Gastrocnemius medialis (tissue), 4 donors: ENCODE data around the gene GSTM2. TPM values are rescaled to one million over a fixed set of nuclear protein-coding genes. Genes with fewer than 3 reads are reported as not detected.
"Not testable (repeated sequence)": the region's sequence is repeated elsewhere in the genome, so short reads cannot be mapped to it uniquely, and the experiment has no call there.

Experiments
- ATAC-seq, 2 donors: fragments of 150-250 bp; one replicate each; pipeline ENCODE4 v1.9.1; 2016
- DNase-seq, 2 donors: peaks; one replicate each; pipeline ENCODE4 v3.0.0-alpha.2; 2019
- H3K27ac ChIP-seq, 4 donors: fragments of 200-600 bp; sonication (generic); 1 replicate in 1 of 4; 2 replicates in 3 of 4; pipeline ENCODE4 v1.5.1; 2016 to 2018; ENCODE audit warnings: mild to moderate bottlenecking in 2 of 4, moderate library complexity in 1 of 4
- H3K27me3 ChIP-seq, 3 donors: fragments of 200-600 bp; sonication (generic) in 2 of 3; 1 replicate in 1 of 3; 2 replicates in 2 of 3; pipeline versions ENCODE4 v1.5.1 to v1.6.0; 2016 to 2019; ENCODE audit warnings: mild to moderate bottlenecking in 1 of 3, moderate library complexity in 1 of 3
- H3K36me3 ChIP-seq, 2 donors: fragments of 200-600 bp; sonication (generic) in 1 of 2; one replicate each; pipeline ENCODE4 v1.5.1; 2017 to 2018
- H3K4me1 ChIP-seq, 2 donors: fragments of 200-600 bp; sonication (generic) in 1 of 2; one replicate each; pipeline ENCODE4 v1.5.1; 2016 to 2017; ENCODE audit warnings: mild to moderate bottlenecking in 2 of 2
- H3K4me3 ChIP-seq, 4 donors: fragments of 200-600 bp; sonication (generic) in 3 of 4; 1 replicate in 1 of 4; 2 replicates in 3 of 4; pipeline ENCODE4 v1.5.1; 2016 to 2019; ENCODE audit warnings: mild to moderate bottlenecking in 2 of 4
- H3K9me3 ChIP-seq, 3 donors: fragments of 200-600 bp; sonication (generic) in 2 of 3; 1 replicate in 1 of 3; 2 replicates in 2 of 3; pipeline ENCODE4 v1.5.1; 2016 to 2019
- CTCF ChIP-seq, 5 experiments: fragments of 450-650 bp in 3 of 5; fragments of 200-600 bp in 2 of 5; sonication (generic) in 2 of 5; IDR thresholded peaks in 4 of 5; conservative IDR thresholded peaks in 1 of 5; 1 replicate in 4 of 5; 2 replicates in 1 of 5; pipeline ENCODE4 v1.5.1; 2016 to 2019; ENCODE audit warnings: antibody characterized with exemption in 5 of 5, mild to moderate bottlenecking in 3 of 5, moderate library complexity in 3 of 5
- POLR2A ChIP-seq, 2 donors: fragments of 450-650 bp; IDR thresholded peaks; one replicate each; pipeline ENCODE4 v1.6.1; 2017; ENCODE audit warnings: antibody characterized with exemption in 2 of 2, mild to moderate bottlenecking in 2 of 2, moderate library complexity in 2 of 2
- in situ Hi-C, 4 donors: fragments of 200-750 bp; cut with MboI; loops; one replicate each; pipeline versions ENCODE4 v1.15.0 to v1.8.0; 2017; ENCODE audit warnings: low sequenced_read_pairs in 4 of 4
- intact Hi-C: fragments of 100-400 bp; cut with DNase I; formaldehyde crosslinking; loops from one replicate; pipeline ENCODE4 v1.15.1; 2023; ENCODE audit warnings: low total_unique reads
- total RNA-seq, 4 donors: library from RNA; depleted of rRNA; stranded (reverse); fragments of >200 nt; gene quantifications; one replicate each; pipeline versions ENCODE4 v1.1.0 to v1.2.3, GENCODE V29; 2016

Gene GSTM2
- total RNA-seq, 4 donors from 2014 or later: 29.2 to 41.4 (median 39.0) TPM

GRCh38 chr1:109668123-109668775 lies 392 bp downstream of the GSTM2 start:
- in situ Hi-C loops (loop anchor here in 1 of 4 donors (10.0 kb wide), 1 partner anchor 317 kb away; the partner anchor contains the start of gene AHCYL1), intact Hi-C loops (no loop called here)
- DNase-seq (peak in 1 of 2 donors; percentile 28), ATAC-seq (peak; percentile 46 to 48)
- Histone ChIP-seq H3K9me3 (no peaks in the 10 kb centered on the region), H3K36me3 (peaks cover 0 to 5% of the 10 kb centered on the region in 2 donors), H3K27ac (peak overlapping the region; percentile 69 to 82 (median 74)), H3K4me1 (peaks cover 6 to 15% of the 10 kb centered on the region in 2 donors), H3K4me3 (peak overlapping the region; percentile 62 to 67 (median 64)), H3K27me3 (no peaks in the 10 kb centered on the region)
- no peak for TF ChIP-seq CTCF (IDR thresholded peaks at IDR 0.05 in 4 of 5, conservative IDR thresholded peaks at IDR 0.05 in 1 of 5)
- TF ChIP-seq POLR2A (IDR thresholded peaks at IDR 0.05): no peak

- no peak for ATAC-seq
- H3K36me3 ChIP-seq: peaks cover 0 to 5% of the 10 kb centered on the region in 2 donors
- H3K9me3 ChIP-seq: no peaks in the 10 kb centered on the region
- H3K4me3 ChIP-seq: no peak overlapping the region
- DNase-seq: no peak
- H3K4me1 ChIP-seq: peaks cover 6 to 7% of the 10 kb centered on the region in 2 donors
- H3K27me3 ChIP-seq: no peaks in the 10 kb centered on the region
- no peak overlapping the region for H3K27ac ChIP-seq
- no peak for TF ChIP-seq CTCF (IDR thresholded peaks at IDR 0.05 in 4 of 5, conservative IDR thresholded peaks at IDR 0.05 in 1 of 5)
- no peak for TF ChIP-seq POLR2A (IDR thresholded peaks at IDR 0.05)
- intact Hi-C loops: no loop called here
- in situ Hi-C loops: loop anchor here in 1 of 4 donors (10.0 kb wide), 1 partner anchor 315 kb away; the partner anchor contains the start of gene AHCYL1
Observed at GRCh38 chr1:109669246-109669948, 1.5 kb downstream of the GSTM2 start.

GRCh38 chr1:109669949-109670302 lies 2.1 kb downstream of the GSTM2 start:
- intact Hi-C loops: not testable (repeated sequence)
- in situ Hi-C loops: loop anchor here in 1 of 4 donors (10.0 kb wide), 1 partner anchor 315 kb away; the partner anchor contains the start of gene AHCYL1

GRCh38 chr1:109671067-109671466 lies 3.2 kb downstream of the GSTM2 start:
- DNase-seq (no peak), ATAC-seq (no peak)
- intact Hi-C loops (no loop called here), in situ Hi-C loops (no loop called here)
- Histone ChIP-seq H3K36me3 (peaks cover 0 to 5% of the 10 kb centered on the region in 2 donors), H3K9me3 (no peaks in the 10 kb centered on the region), H3K4me3 (no peak overlapping the region), H3K27ac (no peak overlapping the region), H3K4me1 (peaks cover 9 to 10% of the 10 kb centered on the region in 2 donors), H3K27me3 (no peaks in the 10 kb centered on the region)
- TF ChIP-seq POLR2A (IDR thresholded peaks at IDR 0.05): no peak
- TF ChIP-seq CTCF (IDR thresholded peaks at IDR 0.05 in 4 of 5, conservative IDR thresholded peaks at IDR 0.05 in 1 of 5): no peak

More at GRCh38 chr1:109669949-109670302, 2.1 kb downstream of the GSTM2 start:
- H3K9me3 ChIP-seq, DNase-seq, H3K36me3 ChIP-seq, H3K4me1 ChIP-seq, H3K4me3 ChIP-seq, H3K27me3 ChIP-seq, H3K27ac ChIP-seq, ATAC-seq: not testable (repeated sequence)

- H3K36me3 ChIP-seq, H3K4me3 ChIP-seq, DNase-seq, in situ Hi-C loops, H3K27me3 ChIP-seq, H3K27ac ChIP-seq, H3K9me3 ChIP-seq, intact Hi-C loops, ATAC-seq: not testable (repeated sequence)
- peaks cover 16 to 17% of the 10 kb centered on the region in 2 donors for H3K4me1 ChIP-seq
Observed at GRCh38 chr1:109673861-109674260, 6.0 kb downstream of the GSTM2 start.

GRCh38 chr1:109676683-109677381 lies 9.0 kb downstream of the GSTM2 start:
- H3K36me3 ChIP-seq, in situ Hi-C loops, H3K27me3 ChIP-seq, H3K9me3 ChIP-seq, intact Hi-C loops: not testable (repeated sequence)
- Histone ChIP-seq H3K27ac (peak overlapping the region; percentile 79 to 86 (median 81)), H3K4me1 (peaks cover 16 to 17% of the 10 kb centered on the region in 2 donors), H3K4me3 (peak overlapping the region in 1 of 4 donors; percentile 19)
- DNase-seq (peak in 1 of 2 donors; percentile 39), ATAC-seq (peak; percentile 98 to 99)
